HepG2 (cell line): ENCODE results near the gene CCDC117. TPM values are rescaled to one million over a fixed set of nuclear protein-coding genes. Genes with fewer than 3 reads are reported as not detected.

ENCODE experiments used
- CCAR2 ChIP-seq: fragments of 200-400 bp; formaldehyde crosslinking; optimal IDR thresholded peaks from 2 replicates; pipeline ENCODE3; 2018; ENCODE audit warnings: low read depth, mild to moderate bottlenecking, low read length, moderate library complexity
- FOXO1 ChIP-seq: sonication (generic); formaldehyde crosslinking; IDR thresholded peaks from 2 replicates; pipeline ENCODE4 v1.4.0; 2020; ENCODE audit warnings: missing genetic modification reagents
- GTF2F1 ChIP-seq: fragments of 150-350 bp; IDR thresholded peaks from 2 replicates; pipeline ENCODE4 v1.6.1; 2014; ENCODE audit warnings: low read length
- HNRNPH1 ChIP-seq: fragments of 200-400 bp; formaldehyde crosslinking; optimal IDR thresholded peaks from 2 replicates; pipeline ENCODE3; 2017; ENCODE audit warnings: mild to moderate bottlenecking, low read depth, low read length
- RFX1 ChIP-seq: fragments of 450-650 bp; IDR thresholded peaks from 2 replicates; pipeline ENCODE4 v1.6.1; 2017
- RORA ChIP-seq: sonication (generic); formaldehyde crosslinking; IDR thresholded peaks from 2 replicates; pipeline ENCODE4 v1.5.0; 2020; ENCODE audit warnings: mild to moderate bottlenecking, missing genetic modification reagents, moderate library complexity
- SNAPC5 ChIP-seq: sonication (generic); formaldehyde crosslinking; IDR thresholded peaks from 2 replicates; pipeline ENCODE4 v1.8.1; 2023; ENCODE audit warnings: mild to moderate bottlenecking, missing genetic modification reagents, borderline replicate concordance
- STAT5B ChIP-seq: sonication (generic); formaldehyde crosslinking; IDR thresholded peaks from 2 replicates; pipeline ENCODE4 v1.4.0; 2020; ENCODE audit warnings: missing genetic modification reagents
- ZBTB3 ChIP-seq: sonication (generic); formaldehyde crosslinking; IDR thresholded peaks from 2 replicates; pipeline ENCODE4 v1.4.0; 2020; ENCODE audit warnings: low read depth, mild to moderate bottlenecking, moderate library complexity, missing genetic modification reagents, borderline replicate concordance
- ZNF674 ChIP-seq: sonication (generic); formaldehyde crosslinking; IDR thresholded peaks from 2 replicates; pipeline ENCODE4 v1.5.0; 2020; ENCODE audit warnings: low read depth, mild to moderate bottlenecking, missing genetic modification reagents
- ZNF784 ChIP-seq: sonication (generic); formaldehyde crosslinking; IDR thresholded peaks from 2 replicates; pipeline ENCODE4 v1.5.1; 2020; ENCODE audit warnings: missing genetic modification reagents, mild to moderate bottlenecking, borderline replicate concordance
- ZXDC ChIP-seq: sonication (generic); formaldehyde crosslinking; IDR thresholded peaks from 2 replicates; pipeline ENCODE4 v1.5.0; 2020; ENCODE audit warnings: mild to moderate bottlenecking, missing genetic modification reagents
- polyA plus RNA-seq, 8 experiments: library from polyadenylated mRNA; depleted of rRNA in 3 of 8; stranded (reverse) in 7 of 8; unstranded in 1 of 8; fragments of >200 nt; fragmentation: Illumina TruSeq in 4 of 8; extraction: Trizol in 4 of 8; gene quantifications; 2 replicates each; pipeline versions ENCODE4 v1.2.1 to v1.2.3, GENCODE V29; 2011 to 2016; ENCODE audit warnings: low read depth in 4 of 8, missing spikeins in 1 of 8, mixed read lengths in 1 of 8; ENCODE audit not compliant: insufficient read depth in 1 of 8
- total RNA-seq, 5 experiments: library from RNA; depleted of rRNA; stranded (reverse); fragments of >200 nt; fragmentation: Illumina TruSeq; extraction: Trizol; gene quantifications; 2 replicates each; pipeline ENCODE4 v1.2.3, GENCODE V29; 2016; ENCODE audit warnings: low read depth in 1 of 5

Gene CCDC117
- total and polyA plus RNA-seq, 2 of the 13 experiments (the other 11 are each of a cell fraction or from before 2014, with no cell fraction given) = 12.6 to 34.2 TPM

GRCh38 chr22:28792491-28793383 lies 20.2 kb downstream of the CCDC117 start (continued):
- TF ChIP-seq SNAPC5 (CRISPR knock-in tag) (no peak), STAT5B (CRISPR knock-in tag) (no peak), RFX1 (no peak), GTF2F1 (no peak), ZNF674 (CRISPR knock-in tag) (no peak), ZXDC (no peak), HNRNPH1 (no peak), ZBTB3 (no peak), CCAR2 (no peak), FOXO1 (CRISPR knock-in tag) (no peak), ZNF784 (no peak), RORA (no peak)
